HG02970 (cell line): ENCODE data around the gene NRXN2.

Experiments used
- ATAC-seq: cut with Tn5 transposase; IDR thresholded peaks from one replicate; pipeline ENCODE4 v1.9.1; 2021; ENCODE audit warnings: mild to moderate bottlenecking, moderate library complexity, moderate number of reproducible peaks; ENCODE audit not compliant: unreplicated experiment, low FRiP score

The NRXN2 gene

DNA sequence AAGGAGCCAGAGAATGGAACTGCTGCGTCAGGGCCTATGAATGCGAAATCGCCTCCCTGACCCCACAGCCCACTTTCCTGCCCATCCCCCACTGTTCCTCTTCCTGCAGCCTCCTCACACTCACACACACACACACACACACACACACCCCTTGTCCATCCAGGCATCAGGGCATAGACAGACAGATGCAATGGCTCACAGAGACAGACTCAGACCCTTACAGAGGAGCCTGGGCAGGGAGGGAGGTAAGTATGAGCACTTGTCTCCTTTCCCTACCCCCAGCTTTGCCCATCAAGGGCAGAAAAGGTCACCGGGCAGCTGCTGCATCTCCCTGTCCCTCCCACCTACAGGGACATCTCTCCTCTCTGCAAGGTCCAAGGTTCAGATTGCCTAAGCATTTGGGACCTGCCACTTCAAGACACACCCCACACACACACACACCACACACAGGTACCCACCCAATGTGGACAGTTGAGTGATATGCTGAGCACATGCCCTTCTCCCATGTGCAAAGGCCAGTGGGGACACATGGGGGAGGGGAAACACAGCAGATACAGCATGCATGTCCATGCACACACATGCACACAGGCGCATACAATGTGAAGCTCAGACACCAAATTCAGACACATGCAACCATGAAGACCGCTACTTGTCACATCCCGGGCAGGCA lies 2.0 kb upstream of the NRXN2 start:
- no peak for ATAC-seq

DNA sequence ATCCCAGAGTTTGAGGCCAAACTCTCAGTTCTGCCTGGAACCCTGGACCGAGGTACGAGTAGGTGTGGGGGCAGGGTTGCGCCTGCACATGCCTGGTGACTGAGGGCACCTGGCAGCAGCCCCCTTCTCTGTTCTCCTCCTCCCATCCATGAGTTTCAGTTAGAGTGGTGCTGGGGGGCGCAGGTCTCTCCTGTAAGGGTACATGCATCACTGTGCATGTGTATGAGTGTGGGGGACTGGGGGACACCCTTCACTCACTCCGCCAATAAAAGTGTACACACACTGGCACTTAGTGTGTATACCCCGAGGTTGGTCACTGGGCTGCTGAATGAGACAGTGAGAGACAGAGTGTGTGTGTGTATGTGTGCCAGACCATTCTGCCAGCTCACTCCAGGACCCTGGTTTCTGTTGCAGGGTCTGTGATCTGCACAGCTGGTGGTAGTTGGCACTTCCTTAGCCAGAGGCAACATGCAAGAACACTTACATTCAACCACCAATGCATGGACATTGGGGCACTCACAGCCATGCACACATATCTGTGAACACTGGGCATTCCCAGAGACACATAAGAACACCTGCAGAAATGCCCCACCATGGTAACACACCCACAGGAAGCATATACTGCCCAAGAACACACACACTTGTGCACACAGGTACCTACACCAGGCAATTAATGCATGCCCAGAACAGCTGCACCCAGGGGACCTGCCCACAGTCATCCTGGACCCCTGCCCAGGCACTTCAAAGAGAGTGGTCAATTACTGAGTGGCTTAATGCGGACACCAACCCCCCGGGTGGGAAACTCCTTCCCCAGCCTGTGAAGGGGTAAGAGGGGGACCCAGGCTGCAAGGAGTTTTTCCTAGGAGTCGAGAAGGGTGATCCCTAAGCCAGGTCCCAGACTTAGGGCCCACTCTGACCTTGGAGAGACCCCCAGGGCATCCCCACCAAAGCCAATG lies 1.2 kb upstream of the NRXN2 start:
- ATAC-seq = no peak

DNA sequence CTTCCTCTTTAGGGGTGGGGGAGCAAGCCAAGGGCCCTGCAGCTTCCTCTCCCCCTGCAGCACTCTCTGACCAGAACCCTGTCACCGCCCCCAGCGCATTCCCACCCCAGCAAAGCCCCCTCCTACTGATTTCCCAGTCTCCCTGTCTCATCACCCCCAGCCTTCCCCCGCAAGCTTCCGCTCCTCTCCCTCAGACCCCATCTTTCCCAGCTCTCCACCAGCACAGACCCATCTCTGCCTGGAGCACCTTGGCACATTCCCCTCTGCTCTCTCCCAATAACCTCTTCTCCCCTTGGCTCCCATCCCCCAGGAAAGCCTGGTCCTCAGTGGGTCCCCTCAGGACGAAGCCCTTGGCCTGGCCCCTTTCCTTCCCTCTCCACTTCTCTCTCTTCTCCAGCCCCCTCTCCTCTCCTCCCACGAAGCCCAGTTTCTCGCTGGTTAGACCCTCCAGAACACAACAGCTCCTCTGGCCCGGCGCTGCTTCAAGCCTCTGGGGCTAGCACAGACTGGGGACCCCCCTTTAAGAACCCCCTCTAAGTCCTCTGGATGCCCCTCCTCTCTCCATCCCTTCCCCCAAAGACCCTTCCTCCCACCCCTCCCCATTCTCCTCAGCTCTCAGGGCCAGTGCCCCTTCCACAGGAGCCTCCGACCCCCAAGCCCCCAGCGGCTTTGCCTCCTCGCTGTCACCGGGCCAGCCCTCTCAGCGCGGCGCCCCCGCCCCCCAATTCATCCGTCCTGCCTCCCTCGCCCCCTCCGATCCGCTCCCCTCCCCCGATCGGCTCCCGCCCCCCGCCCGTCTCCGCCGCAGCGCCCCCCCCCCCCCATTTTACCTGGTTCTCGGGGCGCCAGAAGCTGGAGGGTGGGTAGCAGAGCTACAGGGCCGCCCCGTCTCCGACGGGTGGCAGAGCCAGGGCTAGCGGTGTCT lies 594 bp downstream of the NRXN2 start:
- no peak for ATAC-seq

GRCh38 chr11:64721359-64721699 lies 1.7 kb downstream of the NRXN2 start:
- no peak for ATAC-seq

- ATAC-seq = no peak
Measured at GRCh38 chr11:64720640-64721358, 2.2 kb downstream of the NRXN2 start.

DNA sequence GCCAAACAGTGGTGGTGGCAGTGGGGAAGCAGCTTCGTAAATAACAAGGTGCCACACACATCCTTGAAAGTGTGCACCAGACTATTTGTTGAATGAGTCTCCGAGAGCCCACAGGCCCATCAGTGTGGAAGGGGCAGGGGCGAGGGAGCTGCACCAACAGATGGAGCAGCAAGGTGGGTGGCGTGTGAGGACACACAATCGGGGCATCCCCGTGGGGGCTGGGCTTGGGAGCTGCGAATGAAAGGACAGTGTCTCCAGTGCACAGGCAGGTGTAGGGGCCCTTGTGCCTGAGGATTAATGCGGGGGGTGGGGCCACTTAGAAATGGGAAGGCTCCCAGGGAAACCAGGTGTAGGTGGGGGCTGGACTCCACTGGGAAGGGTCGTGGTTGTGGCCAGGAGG lies 2.8 kb downstream of the NRXN2 start:
- ATAC-seq = no peak

GRCh38 chr11:64719406-64719805 lies 3.6 kb downstream of the NRXN2 start:
- ATAC-seq = no peak

DNA sequence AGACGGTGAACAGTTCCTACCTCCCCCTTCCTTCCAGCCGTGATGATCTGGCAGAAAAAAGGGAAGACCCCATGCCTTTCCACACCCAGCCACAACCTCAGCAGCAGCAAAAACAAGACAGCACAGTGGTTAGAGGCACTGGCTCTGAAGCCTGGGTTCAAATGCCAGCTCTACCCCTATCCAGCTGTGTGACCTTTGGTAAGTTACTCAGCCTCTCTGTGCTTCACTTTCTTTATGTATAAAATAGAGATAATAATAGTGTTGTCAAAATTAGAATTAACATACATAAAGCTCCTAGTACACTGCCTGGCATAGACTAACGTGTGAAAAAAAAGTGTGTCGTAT lies 4.2 kb downstream of the NRXN2 start:
- no peak for ATAC-seq

GRCh38 chr11:64718084-64718779 lies 4.8 kb downstream of the NRXN2 start:
- ATAC-seq = no peak

- ATAC-seq = no peak
Measured at GRCh38 chr11:64717268-64717578, 5.8 kb downstream of the NRXN2 start.

DNA sequence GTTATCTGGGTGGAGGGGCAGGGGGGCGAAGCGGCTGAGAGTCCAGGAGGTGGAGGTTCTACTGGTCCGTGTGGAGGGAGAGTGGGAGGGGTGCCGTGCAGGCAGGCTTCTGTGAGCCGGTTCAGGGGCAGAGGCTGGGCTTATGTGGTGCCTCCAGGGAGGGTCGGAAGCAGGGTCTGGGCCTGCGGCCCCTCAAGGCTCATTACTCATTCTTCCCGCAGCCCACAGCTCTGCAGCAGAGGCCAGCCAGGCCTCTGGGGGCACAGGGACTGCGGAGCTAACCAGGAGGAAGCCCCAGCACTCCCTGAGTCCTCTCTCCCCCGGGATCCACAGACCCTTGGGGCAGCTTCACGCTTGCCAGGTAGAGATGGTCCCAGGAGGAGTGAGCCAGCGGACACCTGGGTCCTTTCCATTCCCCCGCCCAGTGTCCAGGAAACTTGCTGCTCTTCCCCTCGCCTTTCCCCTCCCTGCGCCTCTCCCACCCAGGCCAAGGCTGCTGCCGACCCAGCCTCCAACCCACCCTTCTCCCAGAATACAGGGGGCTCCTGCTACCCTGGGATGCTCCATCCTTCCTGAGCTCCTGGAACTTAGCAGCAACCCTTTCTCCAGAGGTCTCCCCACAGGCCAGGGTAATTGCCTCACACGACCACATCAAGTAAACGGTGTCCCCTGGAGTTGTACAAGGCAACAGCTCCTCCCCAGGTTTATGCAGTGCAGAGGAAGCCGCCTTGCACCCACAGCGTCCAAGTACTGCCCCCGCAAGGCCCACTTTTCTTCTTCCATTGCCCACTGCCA lies 6.3 kb downstream of the NRXN2 start:
- ATAC-seq = no peak

GRCh38 chr11:64715756-64716472 lies 7.1 kb downstream of the NRXN2 start:
- no peak for ATAC-seq

- no peak for ATAC-seq
Measured at GRCh38 chr11:64715110-64715509, 7.9 kb downstream of the NRXN2 start.

DNA sequence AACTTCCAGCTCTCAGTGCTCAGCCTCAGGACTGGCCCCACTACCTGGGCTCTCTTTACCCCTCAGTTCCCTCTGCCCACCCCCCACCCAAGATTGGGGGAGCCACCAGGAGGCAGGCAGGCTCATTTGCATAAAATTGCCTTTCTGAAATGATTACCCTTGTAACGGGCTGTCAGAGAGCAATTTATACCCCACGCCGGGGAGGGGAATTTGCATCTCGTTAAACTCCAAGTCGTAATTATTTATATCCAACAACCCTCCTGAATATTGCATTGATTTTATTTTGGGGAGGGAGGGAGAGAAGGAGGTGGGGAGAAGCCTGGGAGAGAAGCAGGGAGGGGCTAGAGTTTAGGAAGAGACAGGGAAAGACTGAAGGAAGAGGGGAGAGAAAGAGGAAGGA lies 8.3 kb downstream of the NRXN2 start:
- no peak for ATAC-seq

GRCh38 chr11:64713781-64714363 lies 9.1 kb downstream of the NRXN2 start:
- no peak for ATAC-seq

GRCh38 chr11:64713016-64713707 lies 9.8 kb downstream of the NRXN2 start:
- no peak for ATAC-seq

DNA sequence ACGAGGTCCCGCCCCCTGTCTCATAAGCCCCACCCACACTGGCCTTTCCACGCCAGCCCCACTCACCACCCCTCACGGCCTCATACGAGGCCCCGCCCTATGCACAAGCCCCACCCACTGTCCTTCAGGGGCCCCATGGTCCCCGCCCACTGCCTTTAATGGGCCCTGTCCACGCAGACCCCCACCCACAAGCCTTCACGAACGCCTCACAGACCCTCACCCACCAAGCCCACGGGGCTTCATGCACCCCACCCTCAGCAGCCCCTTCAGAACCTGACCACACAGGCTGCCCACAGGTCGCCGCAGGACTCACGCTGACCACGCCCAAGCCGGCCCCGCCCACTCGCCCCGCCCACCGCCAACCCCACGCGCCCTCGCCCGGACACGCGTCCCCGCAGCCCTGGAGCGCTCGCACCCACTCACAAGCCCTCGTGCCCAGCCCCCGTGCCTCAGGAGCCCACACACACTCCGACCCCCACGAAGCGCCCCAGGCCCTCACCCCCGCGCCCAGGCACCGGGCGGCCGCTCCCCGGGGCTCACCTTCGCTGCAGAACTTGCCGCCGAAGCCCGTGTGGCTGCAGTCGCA lies 10.5 kb downstream of the NRXN2 start:
- no peak for ATAC-seq
